Measurements from ENCODE around the gene CDK11B. TPM values are rescaled to one million over a fixed set of nuclear protein-coding genes. Genes with fewer than 3 reads are reported as not detected.
A peak's percentile ranks its signal among the peaks of the same experiment; 100 is the strongest.

Gene CDK11B
- total RNA-seq, 1 donor from 2014 or later = 24.8 TPM

DNA sequence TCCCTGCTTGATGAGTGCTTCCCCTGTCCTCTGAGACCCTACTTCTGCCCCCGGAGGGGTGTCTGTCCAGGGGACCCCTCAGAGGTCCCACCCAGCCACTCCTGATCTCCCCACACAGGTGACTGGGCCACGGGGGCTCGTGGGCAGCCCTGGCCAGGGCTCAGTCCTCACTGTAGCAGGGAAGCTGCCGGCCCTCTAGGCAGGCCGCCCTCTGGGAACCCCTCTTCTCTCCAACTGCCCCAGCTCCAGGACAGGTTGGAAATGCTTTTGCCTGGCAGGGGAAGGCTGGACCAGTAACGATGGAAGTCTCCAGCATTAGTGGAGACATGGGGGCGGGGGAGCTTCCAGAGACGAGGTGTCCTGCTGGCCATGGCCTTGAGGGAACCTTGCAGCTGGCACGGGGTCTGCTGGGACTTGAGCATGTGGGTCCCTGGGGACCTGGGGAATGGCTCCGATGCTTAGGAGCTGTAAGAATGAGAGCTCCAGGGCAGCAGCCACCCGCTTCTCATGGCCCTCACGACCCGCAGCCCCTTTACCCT is 55.8 kb downstream of the CDK11B start:
- TF ChIP-seq, protein P1, sequence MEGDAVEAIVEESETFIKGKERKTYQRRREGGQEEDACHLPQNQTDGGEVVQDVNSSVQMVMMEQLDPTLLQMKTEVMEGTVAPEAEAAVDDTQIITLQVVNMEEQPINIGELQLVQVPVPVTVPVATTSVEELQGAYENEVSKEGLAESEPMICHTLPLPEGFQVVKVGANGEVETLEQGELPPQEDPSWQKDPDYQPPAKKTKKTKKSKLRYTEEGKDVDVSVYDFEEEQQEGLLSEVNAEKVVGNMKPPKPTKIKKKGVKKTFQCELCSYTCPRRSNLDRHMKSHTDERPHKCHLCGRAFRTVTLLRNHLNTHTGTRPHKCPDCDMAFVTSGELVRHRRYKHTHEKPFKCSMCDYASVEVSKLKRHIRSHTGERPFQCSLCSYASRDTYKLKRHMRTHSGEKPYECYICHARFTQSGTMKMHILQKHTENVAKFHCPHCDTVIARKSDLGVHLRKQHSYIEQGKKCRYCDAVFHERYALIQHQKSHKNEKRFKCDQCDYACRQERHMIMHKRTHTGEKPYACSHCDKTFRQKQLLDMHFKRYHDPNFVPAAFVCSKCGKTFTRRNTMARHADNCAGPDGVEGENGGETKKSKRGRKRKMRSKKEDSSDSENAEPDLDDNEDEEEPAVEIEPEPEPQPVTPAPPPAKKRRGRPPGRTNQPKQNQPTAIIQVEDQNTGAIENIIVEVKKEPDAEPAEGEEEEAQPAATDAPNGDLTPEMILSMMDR (IDR thresholded peaks at IDR 0.05) = no peak
- Histone ChIP-seq H3K4me1 (peaks cover 11% of the 10 kb centered on the region), H3K9me3 (no peaks in the 10 kb centered on the region), H3K36me3 (no peaks in the 10 kb centered on the region), H3K27me3 (peaks cover 23% of the 10 kb centered on the region), H3K4me3 (no peak overlapping the region), H3K27ac (no peak overlapping the region)
- intact Hi-C loops (cut with DNase I) = no loop called here
- ATAC-seq = no peak
- peak; percentile 61 for DNase-seq

DNA sequence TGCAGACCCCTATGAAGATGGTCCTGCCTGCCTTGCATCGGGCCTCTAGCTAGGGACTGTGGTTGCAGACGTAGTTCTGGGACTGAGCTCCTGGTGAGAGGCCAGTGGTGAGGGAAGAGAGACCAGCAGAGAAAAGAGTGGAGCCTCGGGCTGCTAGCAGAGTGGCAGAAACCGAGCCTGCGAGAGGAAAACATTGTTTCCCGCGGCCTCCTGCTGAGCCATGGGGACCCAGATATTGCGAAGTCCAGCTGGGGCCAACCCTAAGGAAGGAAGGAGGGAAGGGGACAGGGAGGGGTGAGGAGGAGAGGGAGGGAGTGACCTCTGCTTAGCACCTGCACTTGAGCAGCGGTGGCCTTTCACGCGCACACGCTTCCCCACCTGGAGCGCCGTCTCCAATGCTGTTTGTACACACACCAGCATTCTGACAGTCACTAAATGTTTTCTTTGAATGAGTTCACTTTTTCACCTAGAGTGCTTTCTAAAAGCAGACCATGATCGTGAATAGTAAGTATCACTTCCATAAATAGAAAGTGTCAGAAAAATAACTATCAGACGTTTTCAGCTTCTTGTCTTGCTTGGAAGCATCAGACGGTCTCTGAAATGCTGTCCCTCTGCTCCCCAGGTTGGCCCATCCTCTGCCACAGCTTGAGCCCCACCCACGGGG is 56.4 kb downstream of the CDK11B start:
- no peak for ATAC-seq
- H3K9me3 ChIP-seq = no peaks in the 10 kb centered on the region

DNA sequence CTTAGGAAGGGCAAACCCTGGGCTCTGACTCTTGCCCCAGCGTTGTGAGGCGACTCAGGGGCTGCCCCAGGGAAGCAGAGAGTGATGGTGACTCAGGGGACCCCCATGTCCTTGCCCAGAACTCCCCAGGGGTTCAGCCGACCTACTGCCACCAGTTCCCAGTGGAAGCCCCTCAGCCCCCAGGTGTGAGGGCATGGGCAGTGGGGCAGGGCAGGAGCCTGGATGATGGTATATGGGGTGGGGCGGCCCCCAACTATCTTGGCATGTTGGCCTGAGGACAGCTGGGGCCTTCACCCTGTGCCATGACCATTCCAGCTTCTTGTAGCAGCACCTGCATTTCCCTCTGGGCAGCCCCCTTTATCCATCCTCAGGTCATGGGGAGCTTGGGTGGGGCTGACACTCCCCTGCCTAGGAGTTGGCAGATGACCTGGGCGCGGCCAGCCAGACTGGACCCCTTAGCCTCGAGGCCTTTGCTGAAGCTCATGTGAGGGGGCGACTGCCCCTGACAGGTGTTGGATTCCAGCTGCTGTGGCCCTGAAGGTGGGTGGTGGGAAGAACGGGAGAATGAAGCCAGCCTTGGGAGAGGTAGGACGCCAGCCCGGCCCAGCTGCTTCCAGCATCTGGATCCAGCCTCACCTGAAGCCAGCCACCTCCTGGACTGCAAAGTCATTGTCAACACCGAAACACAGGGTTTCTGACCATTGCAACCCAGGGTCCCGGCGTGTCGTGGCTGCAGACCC is 57.1 kb downstream of the CDK11B start:
- intact Hi-C loops (cut with DNase I) = no loop called here
- Histone ChIP-seq H3K36me3 (no peaks in the 10 kb centered on the region), H3K4me3 (no peak overlapping the region), H3K27me3 (peaks cover 24% of the 10 kb centered on the region), H3K9me3 (no peaks in the 10 kb centered on the region), H3K27ac (no peak overlapping the region), H3K4me1 (peaks cover 16% of the 10 kb centered on the region)
- peak; percentile 64 for DNase-seq
- TF ChIP-seq, protein P1 (IDR thresholded peaks at IDR 0.05) = no peak
- no peak for ATAC-seq

More for the DNA sequence above, 56.4 kb downstream of the CDK11B start:
- Histone ChIP-seq H3K36me3 (no peaks in the 10 kb centered on the region), H3K27ac (no peak overlapping the region), H3K4me1 (peaks cover 15% of the 10 kb centered on the region), H3K27me3 (peaks cover 24% of the 10 kb centered on the region), H3K4me3 (no peak overlapping the region)
- no peak for DNase-seq
- intact Hi-C loops (cut with DNase I) = no loop called here
- TF ChIP-seq, protein P1 (IDR thresholded peaks at IDR 0.05) = no peak

DNA sequence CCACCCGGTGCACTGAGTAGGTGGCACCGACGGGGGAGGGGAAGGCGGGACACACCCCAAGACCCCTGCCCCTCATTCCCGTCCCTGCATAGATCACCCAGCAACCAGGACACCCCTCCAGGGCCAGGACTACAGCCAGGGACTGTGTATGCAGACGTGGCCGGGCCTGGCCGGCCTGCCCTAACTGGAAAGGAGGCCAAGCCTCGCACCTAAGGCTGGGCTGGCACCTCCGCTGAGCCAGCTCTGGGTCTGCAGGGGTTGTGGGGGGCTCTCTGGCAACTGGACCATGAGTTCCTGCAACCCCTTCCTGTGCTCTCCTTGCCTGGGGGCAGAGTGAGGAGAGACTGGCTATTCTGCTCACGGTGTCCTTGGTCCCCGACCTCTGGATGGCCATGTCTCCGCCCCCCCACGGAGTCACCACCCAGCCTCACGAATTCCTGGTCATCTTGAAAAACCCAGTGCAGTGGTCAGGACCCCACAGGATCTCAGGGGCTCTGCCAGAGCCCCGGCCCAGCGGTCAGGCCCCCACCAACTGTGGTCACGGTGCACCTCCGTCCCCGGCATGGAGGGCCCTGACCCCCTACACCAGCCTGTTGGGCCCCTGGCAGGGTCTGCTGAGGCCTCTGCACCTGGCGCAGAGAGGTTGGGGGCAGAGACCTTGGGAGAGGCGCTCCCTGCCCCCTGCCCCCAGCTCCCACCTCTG is 57.8 kb downstream of the CDK11B start:
- no peaks in the 10 kb centered on the region for H3K36me3 ChIP-seq
- TF ChIP-seq, protein P1 (IDR thresholded peaks at IDR 0.05) = no peak
- ATAC-seq = no peak
- H3K4me1 ChIP-seq = peaks cover 16% of the 10 kb centered on the region
- no peaks in the 10 kb centered on the region for H3K9me3 ChIP-seq
- peaks cover 24% of the 10 kb centered on the region for H3K27me3 ChIP-seq
- intact Hi-C loops (cut with DNase I) = no loop called here
- no peak overlapping the region for H3K27ac ChIP-seq
- no peak for DNase-seq
- no peak overlapping the region for H3K4me3 ChIP-seq

DNA sequence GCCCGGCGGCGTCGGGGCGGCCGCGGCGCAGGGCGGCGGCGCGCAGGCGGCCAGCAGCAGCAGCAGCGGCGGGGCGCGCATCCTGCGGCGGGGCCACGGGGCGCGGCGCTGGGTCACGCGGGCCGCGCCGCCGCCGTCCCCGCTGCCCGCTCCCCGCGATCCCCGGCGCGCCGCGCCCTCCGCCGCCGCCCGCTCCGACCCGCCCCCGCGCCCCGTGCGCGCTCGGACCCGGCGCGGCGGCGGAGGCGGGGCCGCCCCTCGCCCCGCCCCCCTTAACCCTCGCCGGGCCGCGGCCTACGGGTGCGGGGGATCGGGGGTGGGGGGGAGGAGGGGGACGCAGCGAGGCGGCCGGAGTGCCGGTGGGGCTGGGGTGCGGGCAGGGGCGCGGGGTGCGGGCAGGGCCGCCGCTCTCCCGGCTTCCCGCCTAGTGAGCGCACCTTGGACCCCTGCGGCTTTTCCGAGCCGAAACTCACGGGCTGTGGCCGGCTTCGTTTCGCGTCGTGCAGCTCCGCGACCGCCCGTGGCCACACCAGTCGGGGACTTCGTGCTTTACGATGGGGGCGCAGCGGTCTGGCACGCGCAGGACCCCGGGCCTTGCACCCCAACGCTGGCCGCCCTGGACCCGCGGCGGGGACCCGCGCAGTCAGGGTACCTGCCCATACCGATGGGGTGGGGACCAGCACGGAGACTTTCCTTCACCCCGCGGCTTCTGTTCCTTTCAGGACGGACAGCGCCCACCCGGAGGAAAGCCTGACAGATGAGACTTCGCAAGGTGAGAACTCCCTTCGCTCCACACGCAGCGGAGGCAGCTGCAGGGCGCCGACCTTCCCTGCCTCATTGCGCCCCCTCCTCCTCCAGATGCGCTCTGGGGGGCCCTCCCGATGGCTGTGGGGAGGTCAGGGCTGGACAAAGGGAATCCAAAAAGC is 58.6 kb downstream of the CDK11B start, which contains the start of gene FNDC10:
Gene FNDC10 (minus strand): TSS at position 201 of the 926 bp plus-strand sequence. CDS start 120 bp downstream, at position 81.
- Histone ChIP-seq H3K4me1 (peaks cover 16% of the 10 kb centered on the region), H3K9me3 (no peaks in the 10 kb centered on the region), H3K27me3 (peaks cover 24% of the 10 kb centered on the region), H3K27ac (no peak within 1 kb of the TSS), H3K36me3 (no peaks in the 10 kb centered on the region), H3K4me3 (peak within 1 kb of the TSS; percentile 51)
- intact Hi-C loops (cut with DNase I) = no loop called here
- TF ChIP-seq, protein P1 (IDR thresholded peaks at IDR 0.05) = no peak
- no peak for DNase-seq
- peak; percentile 27 for ATAC-seq
